Measurements from ENCODE around the gene PDE3A.

DNA sequence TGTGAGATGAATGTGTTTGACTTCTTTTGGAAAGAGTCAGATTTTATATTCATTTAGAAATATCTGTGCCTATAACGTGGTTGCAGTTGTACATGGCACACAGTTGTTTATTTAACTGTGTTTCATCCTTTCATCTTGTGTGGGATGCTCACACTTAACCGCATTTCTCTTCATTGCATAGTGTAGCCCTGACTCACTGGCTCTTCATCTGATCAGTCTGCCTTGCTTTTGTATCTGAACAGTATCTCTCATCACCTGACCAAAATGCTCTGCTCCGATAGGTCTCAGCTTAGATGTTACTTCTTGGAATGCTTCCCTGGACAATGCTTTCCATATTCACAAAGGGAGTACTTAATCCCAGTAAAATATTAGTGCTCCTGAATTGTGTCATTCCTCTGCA is 83.4 kb downstream of the PDE3A start:
- TF ChIP-seq, protein P1, sequence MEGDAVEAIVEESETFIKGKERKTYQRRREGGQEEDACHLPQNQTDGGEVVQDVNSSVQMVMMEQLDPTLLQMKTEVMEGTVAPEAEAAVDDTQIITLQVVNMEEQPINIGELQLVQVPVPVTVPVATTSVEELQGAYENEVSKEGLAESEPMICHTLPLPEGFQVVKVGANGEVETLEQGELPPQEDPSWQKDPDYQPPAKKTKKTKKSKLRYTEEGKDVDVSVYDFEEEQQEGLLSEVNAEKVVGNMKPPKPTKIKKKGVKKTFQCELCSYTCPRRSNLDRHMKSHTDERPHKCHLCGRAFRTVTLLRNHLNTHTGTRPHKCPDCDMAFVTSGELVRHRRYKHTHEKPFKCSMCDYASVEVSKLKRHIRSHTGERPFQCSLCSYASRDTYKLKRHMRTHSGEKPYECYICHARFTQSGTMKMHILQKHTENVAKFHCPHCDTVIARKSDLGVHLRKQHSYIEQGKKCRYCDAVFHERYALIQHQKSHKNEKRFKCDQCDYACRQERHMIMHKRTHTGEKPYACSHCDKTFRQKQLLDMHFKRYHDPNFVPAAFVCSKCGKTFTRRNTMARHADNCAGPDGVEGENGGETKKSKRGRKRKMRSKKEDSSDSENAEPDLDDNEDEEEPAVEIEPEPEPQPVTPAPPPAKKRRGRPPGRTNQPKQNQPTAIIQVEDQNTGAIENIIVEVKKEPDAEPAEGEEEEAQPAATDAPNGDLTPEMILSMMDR (IDR thresholded peaks at IDR 0.05): no peak
- TF ChIP-seq ZNF317 (CRISPR knock-in tag; IDR thresholded peaks at IDR 0.05; ENCODE audit: borderline replicate concordance, low read depth): no peak
- TF ChIP-seq, protein P2, sequence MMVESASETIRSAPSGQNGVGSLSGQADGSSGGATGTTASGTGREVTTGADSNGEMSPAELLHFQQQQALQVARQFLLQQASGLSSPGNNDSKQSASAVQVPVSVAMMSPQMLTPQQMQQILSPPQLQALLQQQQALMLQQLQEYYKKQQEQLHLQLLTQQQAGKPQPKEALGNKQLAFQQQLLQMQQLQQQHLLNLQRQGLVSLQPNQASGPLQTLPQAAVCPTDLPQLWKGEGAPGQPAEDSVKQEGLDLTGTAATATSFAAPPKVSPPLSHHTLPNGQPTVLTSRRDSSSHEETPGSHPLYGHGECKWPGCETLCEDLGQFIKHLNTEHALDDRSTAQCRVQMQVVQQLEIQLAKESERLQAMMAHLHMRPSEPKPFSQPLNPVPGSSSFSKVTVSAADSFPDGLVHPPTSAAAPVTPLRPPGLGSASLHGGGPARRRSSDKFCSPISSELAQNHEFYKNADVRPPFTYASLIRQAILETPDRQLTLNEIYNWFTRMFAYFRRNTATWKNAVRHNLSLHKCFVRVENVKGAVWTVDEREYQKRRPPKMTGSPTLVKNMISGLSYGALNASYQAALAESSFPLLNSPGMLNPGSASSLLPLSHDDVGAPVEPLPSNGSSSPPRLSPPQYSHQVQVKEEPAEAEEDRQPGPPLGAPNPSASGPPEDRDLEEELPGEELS (CRISPR knock-in tag; IDR thresholded peaks at IDR 0.05): no peak
- TF ChIP-seq JUN (CRISPR knock-in tag; IDR thresholded peaks at IDR 0.05): no peak
- TF ChIP-seq PRRX2 (CRISPR knock-in tag; IDR thresholded peaks at IDR 0.05): no peak
- no peak for TF ChIP-seq FOXJ3 (CRISPR knock-in tag; IDR thresholded peaks at IDR 0.05; ENCODE audit: borderline replicate concordance)
